Activated CD8-positive, alpha-beta T cell treated with anti-CD3 and anti-CD28 coated beads, Interleukin-2, amount 10 ng/mL, durations not matched to agents 7 days and 5 days (primary cell): ENCODE data around the gene PFKL. TPM values are rescaled to one million over a fixed set of nuclear protein-coding genes. Genes with fewer than 3 reads are reported as not detected.

ENCODE experiments used
- ATAC-seq: fragments of 150-1000 bp; cut with Tn5 transposase; one replicate; pipeline ENCODE4 v1.10.0; 2021; ENCODE audit warnings: moderate library complexity
- CTCF ChIA-PET: fragments of 350-600 bp; sonication (Branson Sonifier 250); formaldehyde crosslinking; loops from one replicate; lab custom pipeline; 2021; ENCODE audit warnings: antibody characterized with exemption; lab: Charles Lee
- POLR2A ChIA-PET: fragments of 350-600 bp; sonication (Branson Sonifier 250); formaldehyde crosslinking; loops from one replicate; lab custom pipeline; 2021; ENCODE audit warnings: antibody characterized with exemption; lab: Charles Lee
- DNase-seq: peaks from one replicate; pipeline ENCODE4 v3.0.0-alpha.2; 2020
- H3K27ac Mint-ChIP-seq: one replicate; pipeline ENCODE4 v1.8.0; 2021; ENCODE audit warnings: mild to moderate bottlenecking, mixed read lengths
- H3K27me3 Mint-ChIP-seq: one replicate; pipeline ENCODE4 v1.8.0; 2021; ENCODE audit warnings: low read depth, mixed read lengths
- H3K36me3 Mint-ChIP-seq: one replicate; pipeline ENCODE4 v1.8.0; 2021; ENCODE audit warnings: low read depth, mixed read lengths
- H3K4me1 Mint-ChIP-seq: one replicate; pipeline ENCODE4 v1.8.0; 2021; ENCODE audit warnings: low read depth, mixed read lengths
- H3K4me3 Mint-ChIP-seq: one replicate; pipeline ENCODE4 v1.8.0; 2021; ENCODE audit warnings: mild to moderate bottlenecking, mixed read lengths
- H3K9me3 Mint-ChIP-seq: one replicate; pipeline ENCODE4 v1.8.0; 2022; ENCODE audit warnings: mixed read lengths; ENCODE audit not compliant: insufficient read depth
- total RNA-seq, 2 experiments: library from RNA; stranded (reverse); gene quantifications; one replicate each; pipeline ENCODE4 v1.2.3, GENCODE V29; 2021

PFKL gene
- total RNA-seq, 2 experiments from 2014 or later, result 191 to 199 TPM

DNA sequence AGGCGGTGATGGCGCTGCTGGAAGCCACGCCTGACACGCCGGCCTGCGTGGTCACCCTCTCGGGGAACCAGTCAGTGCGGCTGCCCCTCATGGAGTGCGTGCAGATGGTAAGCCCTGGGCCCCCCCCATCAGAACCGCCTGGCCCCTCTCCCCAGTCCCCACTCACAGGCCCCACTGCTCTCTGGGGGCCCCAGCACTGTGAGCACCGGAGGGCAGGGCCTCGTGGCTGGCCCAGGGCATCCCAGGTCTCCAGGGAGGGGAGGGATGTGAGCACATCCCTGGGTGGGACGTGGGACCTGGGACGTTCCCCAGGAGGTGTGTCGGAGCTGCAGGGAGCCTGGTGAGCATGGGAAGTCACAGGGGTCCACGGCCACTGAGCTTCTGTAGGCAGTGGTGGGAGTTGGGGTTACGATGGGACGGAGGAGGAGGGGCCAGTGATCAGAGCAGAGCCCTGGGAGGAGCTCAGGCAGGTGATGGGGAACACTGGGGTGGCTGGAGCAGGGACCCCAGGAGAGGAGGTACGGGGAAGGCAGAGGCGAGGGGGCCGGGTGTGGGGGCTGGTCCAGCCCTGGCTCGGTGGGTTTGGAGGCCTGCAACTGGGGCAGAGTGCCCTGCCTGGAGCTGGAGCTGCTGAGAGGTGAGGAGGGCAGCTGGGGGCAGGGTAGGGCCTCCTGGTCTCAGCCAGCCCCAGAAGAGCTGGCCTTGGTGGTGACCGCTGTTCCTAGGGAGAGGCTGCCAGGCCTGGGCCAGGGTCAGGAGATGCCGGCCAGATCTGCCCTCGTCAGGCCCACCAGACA lies 18.8 kb downstream of the PFKL start:
- H3K27ac Mint-ChIP-seq, result peak overlapping the region; percentile 30
- no peaks in the 10 kb centered on the region for H3K4me1 Mint-ChIP-seq
- ChIA-PET POLR2A (interaction anchor here (0.7 kb wide), 1 partner anchor 14 kb away, joined by 4 read pairs; no protein-coding TSS in a partner anchor), CTCF (no interaction called here)
- DNase-seq (no peak), ATAC-seq (no peak)
- no peaks in the 10 kb centered on the region for H3K9me3 Mint-ChIP-seq
- no peak overlapping the region for H3K4me3 Mint-ChIP-seq
- H3K36me3 Mint-ChIP-seq, result peaks cover 14% of the 10 kb centered on the region
- no peaks in the 10 kb centered on the region for H3K27me3 Mint-ChIP-seq

DNA sequence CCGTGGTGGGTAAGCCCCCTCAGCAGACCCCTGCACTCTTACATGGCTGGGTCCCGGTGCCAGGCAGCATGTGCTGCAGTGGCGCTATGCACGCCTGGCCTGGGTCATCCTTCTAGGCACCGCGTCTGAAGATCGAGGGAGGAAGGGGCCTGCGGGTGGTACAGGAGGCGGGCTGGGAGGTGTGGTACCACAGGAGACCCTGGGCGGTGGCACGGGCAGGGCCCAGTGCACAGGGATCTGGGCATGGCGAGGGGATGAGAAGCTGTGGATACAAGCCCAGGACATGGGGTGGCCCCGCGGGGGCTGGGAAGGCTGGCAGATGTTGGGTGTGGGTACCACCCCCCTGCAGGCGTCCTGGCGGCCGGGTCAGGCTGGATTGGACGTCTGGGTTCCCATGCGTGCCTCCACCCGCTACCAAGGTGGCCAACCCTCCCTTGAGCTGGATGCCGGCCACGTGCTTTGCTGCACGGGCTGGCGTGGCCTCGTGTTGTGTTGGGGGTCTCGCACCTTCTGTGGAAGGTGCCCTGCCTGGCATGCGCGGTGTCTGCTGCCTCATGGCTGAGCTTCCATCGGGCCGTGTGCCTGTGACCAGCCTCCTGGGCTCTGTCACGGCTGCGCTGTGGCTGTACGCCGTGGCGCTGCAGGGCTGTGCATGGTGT lies 19.7 kb downstream of the PFKL start:
- ATAC-seq, result no peak
- H3K9me3 Mint-ChIP-seq, result no peaks in the 10 kb centered on the region
- DNase-seq, result no peak
- peak overlapping the region; percentile 30 for H3K27ac Mint-ChIP-seq
- no peak overlapping the region for H3K4me3 Mint-ChIP-seq
- H3K27me3 Mint-ChIP-seq, result no peaks in the 10 kb centered on the region
- POLR2A ChIA-PET, result interaction anchor here (0.7 kb wide), 1 partner anchor 15 kb away, joined by 4 read pairs; no protein-coding TSS in a partner anchor
- H3K36me3 Mint-ChIP-seq, result peaks cover 14% of the 10 kb centered on the region
- CTCF ChIA-PET, result no interaction called here
- no peaks in the 10 kb centered on the region for H3K4me1 Mint-ChIP-seq

DNA sequence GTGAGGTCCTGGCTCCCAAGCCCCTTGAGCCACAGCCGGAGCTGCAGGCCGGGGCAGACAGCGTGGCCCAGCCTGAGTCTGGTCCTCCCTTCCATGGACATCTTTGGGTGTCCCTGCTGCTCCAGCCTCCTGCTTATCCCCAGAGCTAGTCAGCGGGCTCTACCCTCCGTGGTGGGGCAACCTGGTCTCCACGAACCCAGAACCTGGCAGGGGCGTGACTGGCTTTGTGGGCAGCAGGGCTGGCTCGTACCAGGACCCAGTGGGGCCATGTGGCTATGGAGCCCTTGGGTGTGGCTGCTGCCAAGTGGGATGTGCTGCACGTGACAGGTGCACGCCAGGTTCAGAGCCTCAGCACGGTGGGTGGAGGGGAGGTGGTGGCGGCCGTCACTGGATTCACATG lies 21.0 kb downstream of the PFKL start:
- H3K9me3 Mint-ChIP-seq, result no peaks in the 10 kb centered on the region
- no peak for ATAC-seq
- DNase-seq, result no peak
- H3K27ac Mint-ChIP-seq, result no peak overlapping the region
- no peaks in the 10 kb centered on the region for H3K4me1 Mint-ChIP-seq
- POLR2A ChIA-PET, result no interaction called here
- peaks cover 21% of the 10 kb centered on the region for H3K36me3 Mint-ChIP-seq
- CTCF ChIA-PET, result no interaction called here
- no peaks in the 10 kb centered on the region for H3K27me3 Mint-ChIP-seq
- no peak overlapping the region for H3K4me3 Mint-ChIP-seq

DNA sequence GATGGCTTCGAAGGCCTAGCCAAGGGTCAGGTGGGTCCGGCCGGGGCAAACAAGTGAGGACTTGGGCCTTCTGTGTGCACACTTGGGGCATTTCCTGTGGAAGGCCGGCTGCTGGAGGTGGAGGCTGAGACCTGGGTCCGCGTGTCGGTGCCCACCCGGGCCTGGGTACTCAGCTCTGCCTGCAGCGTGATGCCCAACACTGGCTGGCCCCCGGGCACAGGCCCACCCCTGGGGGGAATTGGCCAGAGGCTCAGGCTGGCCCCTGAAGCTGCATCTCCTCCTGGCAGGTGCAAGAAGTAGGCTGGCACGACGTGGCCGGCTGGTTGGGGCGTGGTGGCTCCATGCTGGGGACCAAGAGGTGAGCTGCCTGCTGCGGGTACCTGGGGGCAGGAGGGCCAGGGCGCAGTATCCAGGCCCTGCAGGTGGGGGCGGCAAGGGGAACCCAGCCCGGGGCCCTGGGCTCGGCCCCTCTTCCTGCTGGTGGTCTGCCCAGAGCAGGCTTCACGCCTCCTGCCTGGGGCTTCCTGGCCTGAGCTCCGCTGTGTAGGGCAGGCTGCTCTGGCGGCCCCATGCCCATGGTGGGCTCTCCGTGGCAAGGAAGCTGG lies 22.1 kb downstream of the PFKL start:
- Mint-ChIP-seq H3K4me1 (no peaks in the 10 kb centered on the region), H3K4me3 (no peak overlapping the region), H3K9me3 (no peaks in the 10 kb centered on the region), H3K36me3 (peaks cover 17% of the 10 kb centered on the region), H3K27me3 (no peaks in the 10 kb centered on the region), H3K27ac (no peak overlapping the region)
- ChIA-PET CTCF (no interaction called here), POLR2A (no interaction called here)
- ATAC-seq, result no peak
- DNase-seq, result no peak

DNA sequence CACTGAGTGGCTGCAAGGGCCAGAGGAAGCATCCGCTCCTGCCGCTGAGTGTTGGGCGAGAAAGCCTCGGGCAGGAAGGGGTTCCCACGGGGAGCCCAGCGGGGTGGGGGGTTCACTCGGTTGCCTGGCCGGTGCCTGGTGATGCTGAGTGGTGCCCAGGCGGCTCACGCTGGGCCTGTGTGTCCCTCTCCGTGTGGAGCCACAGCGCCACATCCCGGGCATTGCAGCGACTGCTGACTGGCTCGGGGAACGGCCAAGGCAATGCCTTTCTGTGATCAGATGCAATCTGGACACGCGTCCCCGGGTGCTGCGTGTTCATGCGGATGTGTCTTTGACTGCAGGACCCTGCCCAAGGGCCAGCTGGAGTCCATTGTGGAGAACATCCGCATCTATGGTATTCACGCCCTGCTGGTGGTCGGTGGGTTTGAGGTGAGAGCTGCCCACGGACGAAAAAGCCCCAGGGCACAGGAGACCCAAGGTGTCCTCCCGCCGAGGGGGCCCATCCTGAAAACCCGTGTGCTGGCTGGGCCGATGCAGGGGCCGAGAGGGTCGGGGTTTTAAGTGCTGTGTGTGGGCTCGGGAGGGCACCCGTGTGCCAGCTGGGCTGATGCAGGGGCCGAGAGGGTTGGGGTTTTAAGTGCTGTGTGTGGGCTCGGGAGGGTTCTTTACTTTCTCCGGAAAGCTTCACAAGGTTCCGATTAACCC lies 22.9 kb downstream of the PFKL start:
- CTCF ChIA-PET, result no interaction called here

DNA sequence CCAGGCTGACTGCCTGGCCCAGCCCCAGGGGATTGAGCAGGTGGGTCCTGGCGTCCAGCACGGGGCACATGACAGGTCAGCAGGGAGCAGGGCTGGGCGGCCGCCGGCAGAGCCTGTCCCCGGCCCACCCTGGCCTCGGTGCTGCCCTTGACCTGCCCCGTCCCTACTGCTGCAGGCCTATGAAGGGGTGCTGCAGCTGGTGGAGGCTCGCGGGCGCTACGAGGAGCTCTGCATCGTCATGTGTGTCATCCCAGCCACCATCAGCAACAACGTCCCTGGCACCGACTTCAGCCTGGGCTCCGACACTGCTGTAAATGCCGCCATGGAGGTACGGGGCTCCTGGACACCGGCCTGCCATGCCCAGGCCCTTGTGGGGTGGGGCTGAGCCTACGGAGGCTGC lies 23.7 kb downstream of the PFKL start:
- no peaks in the 10 kb centered on the region for H3K9me3 Mint-ChIP-seq
- no peak overlapping the region for H3K27ac Mint-ChIP-seq
- H3K4me3 Mint-ChIP-seq, result no peak overlapping the region
- POLR2A ChIA-PET, result no interaction called here
- CTCF ChIA-PET, result no interaction called here
- no peaks in the 10 kb centered on the region for H3K27me3 Mint-ChIP-seq
- H3K36me3 Mint-ChIP-seq, result peaks cover 16% of the 10 kb centered on the region
- H3K4me1 Mint-ChIP-seq, result no peaks in the 10 kb centered on the region
- ATAC-seq (no peak), DNase-seq (no peak)

More for the DNA sequence above, 22.9 kb downstream of the PFKL start:
- ATAC-seq (no peak), DNase-seq (no peak)
- H3K36me3 Mint-ChIP-seq, result peaks cover 18% of the 10 kb centered on the region
- H3K27ac Mint-ChIP-seq, result no peak overlapping the region
- no peaks in the 10 kb centered on the region for H3K27me3 Mint-ChIP-seq
- H3K4me3 Mint-ChIP-seq, result no peak overlapping the region
- POLR2A ChIA-PET, result no interaction called here
- no peaks in the 10 kb centered on the region for H3K9me3 Mint-ChIP-seq
- H3K4me1 Mint-ChIP-seq, result no peaks in the 10 kb centered on the region

DNA sequence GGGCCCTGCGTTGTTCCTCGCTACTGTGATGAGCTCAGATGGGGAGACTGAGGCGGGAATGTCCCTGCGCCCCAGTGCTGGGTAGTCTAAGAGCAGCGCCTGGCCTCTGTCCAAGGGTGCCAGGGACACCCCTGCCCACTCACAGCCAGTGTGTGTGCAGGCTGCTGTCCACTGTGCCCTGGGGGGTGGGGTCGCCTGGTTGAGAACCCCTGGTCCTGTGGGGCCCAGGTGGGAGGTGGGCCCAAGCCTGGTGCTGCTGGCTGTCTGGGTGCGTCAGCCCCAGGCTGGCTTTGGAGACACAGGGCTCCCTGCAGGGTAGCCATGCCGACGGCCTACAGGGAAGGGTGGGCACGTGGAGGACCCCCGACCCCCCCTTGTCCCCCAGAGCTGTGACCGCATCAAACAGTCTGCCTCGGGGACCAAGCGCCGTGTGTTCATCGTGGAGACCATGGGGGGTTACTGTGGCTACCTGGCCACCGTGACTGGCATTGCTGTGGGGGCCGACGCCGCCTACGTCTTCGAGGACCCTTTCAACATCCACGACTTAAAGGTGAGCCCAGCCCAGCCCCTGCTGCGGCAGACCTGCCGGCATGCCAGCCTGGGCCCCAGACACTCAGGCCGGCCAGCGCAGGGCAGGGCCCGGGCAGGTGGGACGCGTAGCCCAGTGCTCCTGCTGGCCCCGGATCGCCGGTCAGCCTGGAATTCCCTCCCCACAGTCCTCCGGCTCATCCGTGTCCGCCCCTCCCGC lies 24.4 kb downstream of the PFKL start:
- ChIA-PET CTCF (no interaction called here), POLR2A (no interaction called here)
- H3K27ac Mint-ChIP-seq, result no peak overlapping the region
- DNase-seq (no peak), ATAC-seq (no peak)
- no peak overlapping the region for H3K4me3 Mint-ChIP-seq
- no peaks in the 10 kb centered on the region for H3K9me3 Mint-ChIP-seq
- no peaks in the 10 kb centered on the region for H3K4me1 Mint-ChIP-seq
- no peaks in the 10 kb centered on the region for H3K27me3 Mint-ChIP-seq
- H3K36me3 Mint-ChIP-seq, result peaks cover 14% of the 10 kb centered on the region

DNA sequence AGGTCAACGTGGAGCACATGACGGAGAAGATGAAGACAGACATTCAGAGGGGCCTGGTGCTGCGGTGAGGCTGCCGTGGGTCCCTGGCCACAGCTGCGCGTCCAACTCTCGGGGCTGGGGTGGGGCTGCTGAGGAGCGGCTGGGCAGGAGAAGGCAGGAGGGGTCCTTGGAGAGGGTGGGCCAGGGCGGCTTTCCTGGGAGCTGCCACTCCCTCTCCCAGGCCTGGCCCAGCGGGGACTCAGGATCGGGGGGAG lies 24.9 kb downstream of the PFKL start:
- Mint-ChIP-seq H3K27me3 (no peaks in the 10 kb centered on the region), H3K36me3 (peaks cover 11% of the 10 kb centered on the region), H3K9me3 (no peaks in the 10 kb centered on the region), H3K4me3 (no peak overlapping the region), H3K4me1 (no peaks in the 10 kb centered on the region), H3K27ac (no peak overlapping the region)
- ChIA-PET CTCF (no interaction called here), POLR2A (no interaction called here)
- ATAC-seq (no peak), DNase-seq (no peak)

DNA sequence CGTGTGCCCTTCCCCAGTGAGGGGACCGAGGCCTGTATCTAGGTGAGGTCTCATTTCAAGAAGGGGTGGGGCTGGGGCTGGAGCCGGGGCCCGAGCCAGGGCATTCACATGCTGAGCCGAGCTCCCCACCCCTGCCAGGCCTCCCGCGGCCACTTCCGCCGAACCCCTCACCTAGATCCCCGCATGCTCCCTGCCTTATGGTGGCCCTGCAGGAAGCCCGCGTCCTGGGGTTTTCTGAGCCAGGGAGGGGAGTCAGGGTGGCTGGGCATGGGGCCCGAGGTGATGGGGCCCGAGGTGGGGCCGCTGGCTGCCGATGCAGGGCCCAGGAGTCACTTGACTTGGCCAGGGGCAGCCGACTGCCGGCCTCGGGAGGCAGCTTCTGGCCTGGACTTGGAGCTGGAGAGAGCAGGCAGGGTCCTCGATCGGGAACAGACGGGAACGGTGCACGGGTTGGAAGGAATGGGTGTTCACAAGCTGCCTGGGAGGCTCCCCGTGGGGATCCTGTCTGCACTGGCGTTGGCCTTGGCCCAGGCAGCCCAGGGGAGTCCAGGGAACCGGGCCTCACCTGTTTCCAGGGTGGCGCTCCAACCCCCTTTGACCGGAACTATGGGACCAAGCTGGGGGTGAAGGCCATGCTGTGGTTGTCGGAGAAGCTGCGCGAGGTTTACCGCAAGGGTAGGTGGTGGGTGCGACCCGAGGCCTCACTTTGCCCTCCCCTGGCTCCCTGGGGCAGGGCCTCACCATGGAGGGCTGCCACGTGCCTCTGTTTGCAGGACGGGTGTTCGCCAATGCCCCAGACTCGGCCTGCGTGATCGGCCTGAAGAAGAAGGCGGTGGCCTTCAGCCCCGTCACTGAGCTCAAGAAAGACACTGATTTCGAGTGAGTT lies 25.8 kb downstream of the PFKL start:
- POLR2A ChIA-PET, result no interaction called here

DNA sequence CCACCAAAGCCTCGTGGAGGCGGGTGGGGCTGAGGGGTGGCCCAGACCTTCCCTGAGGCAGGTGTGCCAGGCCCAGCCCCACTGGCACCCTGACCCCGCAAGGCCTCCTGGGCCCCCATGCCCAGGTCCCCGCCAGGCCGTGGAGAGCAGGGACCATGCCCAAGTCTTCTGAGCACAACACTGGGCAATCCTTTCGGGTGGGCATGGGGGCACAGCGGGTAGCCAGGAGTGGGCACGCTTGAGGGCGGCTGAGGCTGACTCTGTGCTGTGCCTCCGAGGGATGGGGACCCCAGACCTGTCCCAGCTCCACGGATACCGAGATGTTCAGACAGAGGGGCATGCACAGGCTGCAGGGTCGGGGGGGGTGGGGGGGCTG lies 26.4 kb downstream of the PFKL start:
- no peaks in the 10 kb centered on the region for H3K9me3 Mint-ChIP-seq
- no peaks in the 10 kb centered on the region for H3K4me1 Mint-ChIP-seq
- no peak for DNase-seq
- ATAC-seq, result no peak
- no peaks in the 10 kb centered on the region for H3K27me3 Mint-ChIP-seq
- POLR2A ChIA-PET, result no interaction called here
- H3K27ac Mint-ChIP-seq, result no peak overlapping the region
- CTCF ChIA-PET, result no interaction called here
- H3K36me3 Mint-ChIP-seq, result peaks cover 11% of the 10 kb centered on the region
- no peak overlapping the region for H3K4me3 Mint-ChIP-seq

More for the DNA sequence above, 25.8 kb downstream of the PFKL start:
- DNase-seq (no peak), ATAC-seq (no peak)
- H3K4me3 Mint-ChIP-seq, result no peak overlapping the region
- H3K4me1 Mint-ChIP-seq, result no peaks in the 10 kb centered on the region
- no peaks in the 10 kb centered on the region for H3K27me3 Mint-ChIP-seq
- peaks cover 11% of the 10 kb centered on the region for H3K36me3 Mint-ChIP-seq
- no peak overlapping the region for H3K27ac Mint-ChIP-seq
- H3K9me3 Mint-ChIP-seq, result no peaks in the 10 kb centered on the region
- CTCF ChIA-PET, result no interaction called here
